ENCODE data around the gene TMBIM1. TPM values are rescaled to one million over a fixed set of nuclear protein-coding genes. Genes with fewer than 3 reads are reported as not detected.

Gene TMBIM1
- total RNA-seq (2022) (168 and 175 TPM in 2 replicates), Bru-seq, nascent RNA (percentile 87 among the genes with signal in this experiment), BruChase-seq, experiment 1, labeled RNA remaining after a 2-hour chase (percentile 90 among the genes with signal in this experiment), BruChase-seq, experiment 2, labeled RNA remaining after a 6-hour chase (percentile 97 among the genes with signal in this experiment)
- long read RNA-seq, transcript TMBIM1-201 (12 exons, 2,371 nt) = major isoform, 144 of 270 reads
- long read RNA-seq, partial matches to known transcripts = 81 of 270 reads
- long read RNA-seq, other reads (novel, unspliced or antisense) = 41 of 270 reads

- peak within 1 kb of the TSS; percentile 86 for H3K4me3 Mint-ChIP-seq (ENCODE audit: unreplicated experiment)
- peaks cover 56% of the 10 kb centered on the region for H3K4me1 Mint-ChIP-seq (ENCODE audit: low read depth, unreplicated experiment)
- CTCF ChIA-PET = interaction anchor here (1.0 to 11.4 kb wide), 8 partner anchors 19 to 173 kb away, joined by 3 to 121 read pairs (median 6); partner anchors contain the start of genes AAMP, CTDSP1 and PNKD
- DNase-seq = peak; percentile 75 to 94
- H3K9me3 ChIP-seq = no peaks in the 10 kb centered on the region
- no peaks in the 10 kb centered on the region for H3K27me3 Mint-ChIP-seq (ENCODE audit: insufficient read depth, unreplicated experiment)
- TSS peak; percentile 14 for BruUV-seq (replicated peaks)
- peaks cover 83% of the 10 kb centered on the region for H3K4me1 ChIP-seq
- peak; percentile 49 to 95 for TF ChIP-seq CTCF (IDR thresholded peaks at IDR 0.05; ENCODE audit: insufficient read depth in 1 of 2, low read depth in 1 of 2, low read length in 1 of 2, severe bottlenecking in 1 of 2, unreplicated experiment in 1 of 2)
- no peaks in the 10 kb centered on the region for H3K27me3 ChIP-seq (replicated peaks; ENCODE audit: control insufficient read depth, insufficient read depth, low read length)
- peaks cover 33% of the 10 kb centered on the region for H3K36me3 Mint-ChIP-seq (ENCODE audit: insufficient read depth, unreplicated experiment)
- peak within 1 kb of the TSS; percentile 97 for H3K4me3 ChIP-seq (ENCODE audit: low read depth, low read length)
- H3K9me3 Mint-ChIP-seq (ENCODE audit: unreplicated experiment) = no peaks in the 10 kb centered on the region
- POLR2A ChIA-PET = interaction anchor here (1.4 to 4.3 kb wide), 6 partner anchors 8 to 107 kb away, joined by 5 to 37 read pairs (median 12); partner anchors contain the start of genes AAMP, CTDSP1 and PNKD
- intact Hi-C loops (cut with micrococcal nuclease; ENCODE audit: unreplicated experiment) = loop anchor here (1.0 to 10.0 kb wide), 5 partner anchors 9 to 272 kb away; partner anchors contain the start of genes CNOT9 and USP37
- H3K27ac Mint-ChIP-seq (ENCODE audit: unreplicated experiment) = peak within 1 kb of the TSS; percentile 100
- H3K36me3 ChIP-seq (ENCODE audit: control insufficient read depth, insufficient read depth, low read length) = no peaks in the 10 kb centered on the region
Observed at GRCh38 chr2:218292048-218293014, at the start of gene TMBIM1. TSS of gene TMBIM1 (minus strand) at chr2:218292503. CDS start at chr2:218282141, 10,362 bp downstream.

GRCh38 chr2:218341381-218341780 is 49.1 kb upstream of the TMBIM1 start:
- no peak for TF ChIP-seq CTCF (IDR thresholded peaks at IDR 0.05; ENCODE audit: insufficient read depth in 1 of 2, low read depth in 1 of 2, low read length in 1 of 2, severe bottlenecking in 1 of 2, unreplicated experiment in 1 of 2)
- POLR2A ChIA-PET = no interaction called here
- H3K27me3 Mint-ChIP-seq (ENCODE audit: insufficient read depth, unreplicated experiment) = no peaks in the 10 kb centered on the region
- H3K36me3 ChIP-seq (ENCODE audit: control insufficient read depth, insufficient read depth, low read length) = no peaks in the 10 kb centered on the region; the same call in 1 of the 2 replicates
- BruUV-seq (replicated peaks) = no TSS peak
- no peak overlapping the region for H3K4me3 Mint-ChIP-seq (ENCODE audit: unreplicated experiment)
- H3K27me3 ChIP-seq (replicated peaks; ENCODE audit: control insufficient read depth, insufficient read depth, low read length) = no peaks in the 10 kb centered on the region
- H3K27ac Mint-ChIP-seq (ENCODE audit: unreplicated experiment) = no peak overlapping the region
- no peaks in the 10 kb centered on the region for H3K9me3 ChIP-seq
- DNase-seq = no peak
- peaks cover 6% of the 10 kb centered on the region for H3K36me3 Mint-ChIP-seq (ENCODE audit: insufficient read depth, unreplicated experiment)
- intact Hi-C loops (cut with micrococcal nuclease; ENCODE audit: unreplicated experiment) = no loop called here
- H3K4me1 ChIP-seq = no peaks in the 10 kb centered on the region
- H3K4me3 ChIP-seq (ENCODE audit: low read depth, low read length) = no peak overlapping the region
- no peaks in the 10 kb centered on the region for H3K9me3 Mint-ChIP-seq (ENCODE audit: unreplicated experiment)
- CTCF ChIA-PET = no interaction called here
- peaks cover 13% of the 10 kb centered on the region for H3K4me1 Mint-ChIP-seq (ENCODE audit: low read depth, unreplicated experiment)

- no peaks in the 10 kb centered on the region for H3K4me1 ChIP-seq
- intact Hi-C loops (cut with micrococcal nuclease; ENCODE audit: unreplicated experiment) = no loop called here
- BruUV-seq (replicated peaks) = no TSS peak
Observed at GRCh38 chr2:218340656-218341055, 48.4 kb upstream of the TMBIM1 start.

More at GRCh38 chr2:218340656-218341055, 48.4 kb upstream of the TMBIM1 start:
- H3K36me3 ChIP-seq (ENCODE audit: control insufficient read depth, insufficient read depth, low read length) = no peaks in the 10 kb centered on the region; the same call in 1 of the 2 replicates
- Mint-ChIP-seq H3K27ac (ENCODE audit: unreplicated experiment) (peak overlapping the region; percentile 69), H3K9me3 (ENCODE audit: unreplicated experiment) (no peaks in the 10 kb centered on the region), H3K36me3 (ENCODE audit: insufficient read depth, unreplicated experiment) (peaks cover 6% of the 10 kb centered on the region), H3K4me1 (ENCODE audit: low read depth, unreplicated experiment) (peaks cover 13% of the 10 kb centered on the region), H3K27me3 (ENCODE audit: insufficient read depth, unreplicated experiment) (no peaks in the 10 kb centered on the region), H3K4me3 (ENCODE audit: unreplicated experiment) (no peak overlapping the region)
- no peak for TF ChIP-seq CTCF (IDR thresholded peaks at IDR 0.05; ENCODE audit: insufficient read depth in 1 of 2, low read depth in 1 of 2, low read length in 1 of 2, severe bottlenecking in 1 of 2, unreplicated experiment in 1 of 2)
- no peaks in the 10 kb centered on the region for H3K9me3 ChIP-seq
- H3K4me3 ChIP-seq (ENCODE audit: low read depth, low read length) = no peak overlapping the region
- ChIA-PET POLR2A (no interaction called here), CTCF (no interaction called here)
- no peaks in the 10 kb centered on the region for H3K27me3 ChIP-seq (replicated peaks; ENCODE audit: control insufficient read depth, insufficient read depth, low read length)
- DNase-seq = no peak

Measured in Caco-2 (cell line).